ENCODE data around the gene GLI2. TPM values are rescaled to one million over a fixed set of nuclear protein-coding genes. Genes with fewer than 3 reads are reported as not detected.

The GLI2 gene
- total and polyA plus RNA-seq, 2 of the 8 experiments (the other 6 are each of a cell fraction or from before 2014, with no cell fraction given), result 18.4 to 46.9 TPM

DNA sequence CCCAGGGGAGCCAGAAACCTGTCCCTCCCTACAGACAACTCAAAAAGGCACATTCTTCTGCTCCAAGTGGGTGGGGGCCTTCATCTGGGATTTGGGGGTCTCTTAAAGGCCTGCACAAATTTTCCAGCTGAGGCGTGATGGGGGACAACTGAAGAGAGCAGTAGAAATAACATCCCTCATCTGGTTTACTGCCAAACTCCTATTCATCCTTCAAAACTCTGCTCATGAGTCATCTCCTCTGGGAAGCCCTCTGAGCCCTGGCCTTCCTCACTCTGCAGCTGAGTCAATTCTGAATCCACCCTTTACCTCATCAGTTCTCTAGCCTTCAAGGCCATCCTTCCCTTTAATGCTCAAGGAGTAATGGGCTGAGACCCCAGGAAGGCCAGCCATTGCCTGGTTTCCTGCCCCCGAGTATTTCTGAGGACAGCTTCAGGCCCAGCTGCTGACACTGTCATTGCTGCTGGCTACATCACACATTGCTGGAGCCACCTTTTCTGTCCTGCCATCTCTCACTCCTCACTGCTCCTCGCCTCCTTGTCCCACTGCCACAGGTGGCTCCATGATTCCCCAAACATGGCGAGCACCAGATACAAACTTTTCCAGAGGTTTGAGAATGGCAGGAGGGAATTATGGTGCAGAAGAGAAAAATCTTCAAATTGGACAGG, 32.2 kb upstream of the GLI2 start (continued):
- TF ChIP-seq ASH2L (IDR thresholded peaks at IDR 0.05; ENCODE audit: low read length) (no peak), FOSL1 (IDR thresholded peaks at IDR 0.05; ENCODE audit: insufficient read depth, low read depth, low read length) (no peak), SIRT6 (IDR thresholded peaks at IDR 0.05; ENCODE audit: low read length) (no peak), BRCA1 (IDR thresholded peaks at IDR 0.05; ENCODE audit: low read depth, low read length) (no peak), RNF2 (IDR thresholded peaks at IDR 0.05; ENCODE audit: borderline replicate concordance, low read depth, low read length, missing control alignments, poor library complexity, severe bottlenecking) (no peak), JUN (IDR thresholded peaks at IDR 0.05; ENCODE audit: low read depth, low read length) (no peak), POLR2A (IDR thresholded peaks at IDR 0.05; ENCODE audit: control extremely low read depth in 1 of 2, low read depth in 2 of 2, low read length in 2 of 2) (no peak), JUND (IDR thresholded peaks at IDR 0.05; ENCODE audit: low read length) (no peak)

Data from H1 (cell line).